ENCODE measurements around the gene HS3ST3A1.
"Not testable (repeated sequence)": the region's sequence is repeated elsewhere in the genome, so short reads cannot be mapped to it uniquely, and the experiment has no call there.

The HS3ST3A1 gene

GRCh38 chr17:13575922-13576419 lies 25.8 kb downstream of the HS3ST3A1 start:
- no peak for DNase-seq (ENCODE audit: low read depth)

- DNase-seq (ENCODE audit: low read depth) = no peak
Measured at GRCh38 chr17:13575466-13575865, 26.3 kb downstream of the HS3ST3A1 start.

GRCh38 chr17:13572581-13572980 lies 29.1 kb downstream of the HS3ST3A1 start:
- no peak for DNase-seq (ENCODE audit: low read depth)

GRCh38 chr17:13569398-13570123 lies 32.2 kb downstream of the HS3ST3A1 start:
- no peak for DNase-seq (ENCODE audit: low read depth)

- DNase-seq (ENCODE audit: low read depth) = peak; percentile 15
Measured at GRCh38 chr17:13568582-13569397, 32.9 kb downstream of the HS3ST3A1 start.

GRCh38 chr17:13563866-13564265 lies 37.9 kb downstream of the HS3ST3A1 start:
- no peak for DNase-seq (ENCODE audit: low read depth)

- DNase-seq (ENCODE audit: low read depth) = peak; percentile 95
Measured at GRCh38 chr17:13562271-13562800, 39.4 kb downstream of the HS3ST3A1 start.

GRCh38 chr17:13561606-13562270 lies 40.0 kb downstream of the HS3ST3A1 start:
- DNase-seq (ENCODE audit: low read depth) = no peak

GRCh38 chr17:13560935-13561334 lies 40.8 kb downstream of the HS3ST3A1 start:
- DNase-seq (ENCODE audit: low read depth) = peak; percentile 62

GRCh38 chr17:13558588-13558987 lies 43.1 kb downstream of the HS3ST3A1 start:
- DNase-seq (ENCODE audit: low read depth) = no peak

- peak; percentile 86 for DNase-seq (ENCODE audit: low read depth)
Measured at GRCh38 chr17:13557077-13557476, 44.7 kb downstream of the HS3ST3A1 start.

- no peak for DNase-seq (ENCODE audit: low read depth)
Measured at GRCh38 chr17:13554231-13554630, 47.5 kb downstream of the HS3ST3A1 start.

- DNase-seq (ENCODE audit: low read depth) = peak; percentile 51
Measured at GRCh38 chr17:13550291-13550690, 51.4 kb downstream of the HS3ST3A1 start.

GRCh38 chr17:13548576-13548975 lies 53.2 kb downstream of the HS3ST3A1 start:
- DNase-seq (ENCODE audit: low read depth) = not testable (repeated sequence)

GRCh38 chr17:13546851-13547250 lies 54.9 kb downstream of the HS3ST3A1 start:
- no peak for DNase-seq (ENCODE audit: low read depth)

- DNase-seq (ENCODE audit: low read depth) = no peak
Measured at GRCh38 chr17:13545941-13546340, 55.8 kb downstream of the HS3ST3A1 start.

- DNase-seq (ENCODE audit: low read depth) = no peak
Measured at GRCh38 chr17:13544765-13545164, 57.0 kb downstream of the HS3ST3A1 start.

GRCh38 chr17:13544292-13544691 lies 57.4 kb downstream of the HS3ST3A1 start:
- DNase-seq (ENCODE audit: low read depth) = peak; percentile 96

- DNase-seq (ENCODE audit: low read depth) = peak; percentile 47
Measured at GRCh38 chr17:13542636-13543035, 59.1 kb downstream of the HS3ST3A1 start.

- DNase-seq (ENCODE audit: low read depth) = peak; percentile 98
Measured at GRCh38 chr17:13541032-13541480, 60.7 kb downstream of the HS3ST3A1 start.

GRCh38 chr17:13540546-13540945 lies 61.2 kb downstream of the HS3ST3A1 start:
- no peak for DNase-seq (ENCODE audit: low read depth)

- DNase-seq (ENCODE audit: low read depth) = no peak
Measured at GRCh38 chr17:13539421-13539820, 62.3 kb downstream of the HS3ST3A1 start.

Measured in EH (cell line).